Fibroblast of villous mesenchyme (primary cell): ENCODE results near the gene STAT4. TPM values are rescaled to one million over a fixed set of nuclear protein-coding genes. Genes with fewer than 3 reads are reported as not detected.

ENCODE experiments used
- DNase-seq: peaks from one replicate; pipeline ENCODE4 v3.0.0-alpha.2; 2010; ENCODE audit warnings: low read depth
- H3K4me3 ChIP-seq: 2 replicates; pipeline ENCODE4 v1.5.1; 2011; ENCODE audit warnings: low read depth, mild to moderate bottlenecking, low read length
- CTCF ChIP-seq: IDR thresholded peaks from 2 replicates; pipeline ENCODE4 v1.5.1; 2012; ENCODE audit warnings: low read depth, mild to moderate bottlenecking, low read length; ENCODE audit not compliant: insufficient read depth
- total RNA-seq: library from RNA; depleted of rRNA; stranded (reverse); fragments of >200 nt; gene quantifications from 2 replicates; pipeline ENCODE4 v1.2.3, GENCODE V29; 2012

STAT4 gene
- total RNA-seq, 1 donor, result 2.6 TPM

GRCh38 chr2:190987938-190988337, 162.9 kb downstream of the STAT4 start:
- no peak overlapping the region for H3K4me3 ChIP-seq
- no peak for DNase-seq
- TF ChIP-seq CTCF, result no peak

GRCh38 chr2:190987116-190987515, 163.7 kb downstream of the STAT4 start:
- no peak overlapping the region for H3K4me3 ChIP-seq
- no peak for TF ChIP-seq CTCF
- no peak for DNase-seq

- H3K4me3 ChIP-seq, result no peak overlapping the region
- no peak for TF ChIP-seq CTCF
- no peak for DNase-seq
Observed at GRCh38 chr2:190986221-190986953, 164.4 kb downstream of the STAT4 start.

GRCh38 chr2:190984595-190984994, 166.2 kb downstream of the STAT4 start:
- H3K4me3 ChIP-seq, result no peak overlapping the region
- DNase-seq, result peak; percentile 23
- no peak for TF ChIP-seq CTCF

- DNase-seq, result no peak
- no peak overlapping the region for H3K4me3 ChIP-seq
- no peak for TF ChIP-seq CTCF
Observed at GRCh38 chr2:190982262-190983034, 168.3 kb downstream of the STAT4 start.

GRCh38 chr2:190981733-190982132, 169.1 kb downstream of the STAT4 start:
- DNase-seq, result no peak
- TF ChIP-seq CTCF, result no peak
- H3K4me3 ChIP-seq, result no peak overlapping the region

- no peak for DNase-seq
- no peak overlapping the region for H3K4me3 ChIP-seq
- no peak for TF ChIP-seq CTCF
Observed at GRCh38 chr2:190981333-190981732, 169.5 kb downstream of the STAT4 start.
